ENCODE measurements around the gene FPR3. TPM values are rescaled to one million over a fixed set of nuclear protein-coding genes. Genes with fewer than 3 reads are reported as not detected.
A peak's percentile ranks its signal among the peaks of the same experiment; 100 is the strongest.

The FPR3 gene
- total RNA-seq, 4 donors from 2014 or later = 0.81 to 2.9 (median 2.1) TPM

DNA sequence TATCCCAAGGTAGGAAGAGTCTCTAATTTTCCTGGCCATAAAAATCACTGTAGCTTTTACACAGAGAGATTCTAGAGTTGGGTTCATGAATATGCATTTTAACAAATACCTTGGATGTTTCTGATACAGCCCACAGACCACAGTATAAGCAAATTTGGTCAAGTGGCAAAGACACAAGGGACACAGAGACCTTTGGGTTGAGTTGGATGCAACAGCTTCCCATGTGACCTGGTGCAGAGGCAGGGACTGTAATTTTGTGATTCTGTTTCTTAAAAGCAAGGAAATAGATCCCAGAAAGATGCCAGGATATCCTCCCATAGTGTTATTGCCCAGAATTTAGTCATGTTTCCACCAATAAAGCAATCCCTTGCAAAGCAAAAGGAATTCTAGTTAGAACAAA, 27.0 kb downstream of the FPR3 start:
- Histone ChIP-seq H3K36me3 (no peaks in the 10 kb centered on the region), H3K4me3 (no peak overlapping the region), H3K4me1 (no peaks in the 10 kb centered on the region), H3K27me3 (no peaks in the 10 kb centered on the region), H3K27ac (no peak overlapping the region), H3K9me3 (no peaks in the 10 kb centered on the region)
- TF ChIP-seq, protein P1, sequence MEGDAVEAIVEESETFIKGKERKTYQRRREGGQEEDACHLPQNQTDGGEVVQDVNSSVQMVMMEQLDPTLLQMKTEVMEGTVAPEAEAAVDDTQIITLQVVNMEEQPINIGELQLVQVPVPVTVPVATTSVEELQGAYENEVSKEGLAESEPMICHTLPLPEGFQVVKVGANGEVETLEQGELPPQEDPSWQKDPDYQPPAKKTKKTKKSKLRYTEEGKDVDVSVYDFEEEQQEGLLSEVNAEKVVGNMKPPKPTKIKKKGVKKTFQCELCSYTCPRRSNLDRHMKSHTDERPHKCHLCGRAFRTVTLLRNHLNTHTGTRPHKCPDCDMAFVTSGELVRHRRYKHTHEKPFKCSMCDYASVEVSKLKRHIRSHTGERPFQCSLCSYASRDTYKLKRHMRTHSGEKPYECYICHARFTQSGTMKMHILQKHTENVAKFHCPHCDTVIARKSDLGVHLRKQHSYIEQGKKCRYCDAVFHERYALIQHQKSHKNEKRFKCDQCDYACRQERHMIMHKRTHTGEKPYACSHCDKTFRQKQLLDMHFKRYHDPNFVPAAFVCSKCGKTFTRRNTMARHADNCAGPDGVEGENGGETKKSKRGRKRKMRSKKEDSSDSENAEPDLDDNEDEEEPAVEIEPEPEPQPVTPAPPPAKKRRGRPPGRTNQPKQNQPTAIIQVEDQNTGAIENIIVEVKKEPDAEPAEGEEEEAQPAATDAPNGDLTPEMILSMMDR (IDR thresholded peaks at IDR 0.05) = no peak
- no peak for TF ChIP-seq POLR2AphosphoS5 (IDR thresholded peaks at IDR 0.05)
- TF ChIP-seq EP300 (IDR thresholded peaks at IDR 0.05) = no peak
- no peak for TF ChIP-seq POLR2A (IDR thresholded peaks at IDR 0.05)
- no peak for DNase-seq (ENCODE audit: low spot score in 2 of 2)

DNA sequence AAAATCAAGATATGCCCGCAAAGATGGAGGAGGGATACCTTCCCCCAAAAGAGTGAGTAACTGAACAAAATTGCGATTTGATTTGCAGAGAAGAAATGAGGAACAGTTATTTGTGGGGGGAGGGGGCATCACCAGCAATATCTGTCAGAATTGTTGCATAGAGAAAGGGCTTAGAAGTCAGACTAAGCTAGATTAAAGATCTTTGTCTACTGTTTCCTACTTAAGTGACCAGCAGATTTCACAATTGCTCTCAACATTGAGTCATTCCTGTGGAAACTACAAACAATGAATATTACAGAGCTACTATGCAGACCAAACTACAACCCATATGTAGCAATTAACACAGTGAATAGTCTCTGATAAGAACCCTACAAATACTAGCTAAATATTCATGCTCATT, 27.4 kb downstream of the FPR3 start:
- TF ChIP-seq, protein P1 (IDR thresholded peaks at IDR 0.05) = no peak
- no peak for TF ChIP-seq EP300 (IDR thresholded peaks at IDR 0.05)
- TF ChIP-seq POLR2AphosphoS5 (IDR thresholded peaks at IDR 0.05) = no peak
- no peak for TF ChIP-seq POLR2A (IDR thresholded peaks at IDR 0.05)
- Histone ChIP-seq H3K27ac (no peak overlapping the region), H3K9me3 (no peaks in the 10 kb centered on the region), H3K4me1 (no peaks in the 10 kb centered on the region), H3K27me3 (no peaks in the 10 kb centered on the region), H3K4me3 (no peak overlapping the region), H3K36me3 (no peaks in the 10 kb centered on the region)
- WGBS = 97% methylated on average over 2 of the region's 2 CpGs
- DNase-seq (ENCODE audit: low spot score in 2 of 2) = no peak

DNA sequence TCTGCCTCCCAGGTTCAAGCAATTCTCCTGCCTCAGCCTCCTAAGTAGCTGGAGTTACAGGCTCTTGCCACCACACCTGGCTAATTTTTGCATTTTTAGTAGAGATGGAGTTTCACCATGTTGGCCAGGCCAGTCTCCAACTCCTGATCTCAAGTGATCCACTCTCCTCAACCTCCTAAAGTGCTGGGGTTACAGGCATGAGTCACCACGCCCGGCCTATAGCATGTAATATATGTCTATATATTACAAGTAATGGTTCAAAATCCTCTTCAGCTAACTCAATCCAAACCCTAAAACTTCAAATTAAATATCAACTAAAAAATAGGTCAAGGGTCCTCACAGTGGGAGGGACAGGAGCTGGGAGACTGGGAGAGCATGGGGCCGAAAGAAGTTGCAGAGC, 28.0 kb downstream of the FPR3 start:
- no peaks in the 10 kb centered on the region for H3K4me1 ChIP-seq
- no peak overlapping the region for H3K4me3 ChIP-seq
- WGBS = 96% methylated on average over 3 of the region's 3 CpGs
- no peaks in the 10 kb centered on the region for H3K36me3 ChIP-seq
- H3K27me3 ChIP-seq = no peaks in the 10 kb centered on the region
- TF ChIP-seq, protein P1 (IDR thresholded peaks at IDR 0.05) = no peak
- TF ChIP-seq EP300 (IDR thresholded peaks at IDR 0.05) = no peak
- TF ChIP-seq POLR2AphosphoS5 (IDR thresholded peaks at IDR 0.05) = no peak
- TF ChIP-seq POLR2A (IDR thresholded peaks at IDR 0.05) = no peak
- H3K9me3 ChIP-seq = no peaks in the 10 kb centered on the region
- H3K27ac ChIP-seq = no peak overlapping the region
- DNase-seq (ENCODE audit: low spot score in 2 of 2) = no peak

DNA sequence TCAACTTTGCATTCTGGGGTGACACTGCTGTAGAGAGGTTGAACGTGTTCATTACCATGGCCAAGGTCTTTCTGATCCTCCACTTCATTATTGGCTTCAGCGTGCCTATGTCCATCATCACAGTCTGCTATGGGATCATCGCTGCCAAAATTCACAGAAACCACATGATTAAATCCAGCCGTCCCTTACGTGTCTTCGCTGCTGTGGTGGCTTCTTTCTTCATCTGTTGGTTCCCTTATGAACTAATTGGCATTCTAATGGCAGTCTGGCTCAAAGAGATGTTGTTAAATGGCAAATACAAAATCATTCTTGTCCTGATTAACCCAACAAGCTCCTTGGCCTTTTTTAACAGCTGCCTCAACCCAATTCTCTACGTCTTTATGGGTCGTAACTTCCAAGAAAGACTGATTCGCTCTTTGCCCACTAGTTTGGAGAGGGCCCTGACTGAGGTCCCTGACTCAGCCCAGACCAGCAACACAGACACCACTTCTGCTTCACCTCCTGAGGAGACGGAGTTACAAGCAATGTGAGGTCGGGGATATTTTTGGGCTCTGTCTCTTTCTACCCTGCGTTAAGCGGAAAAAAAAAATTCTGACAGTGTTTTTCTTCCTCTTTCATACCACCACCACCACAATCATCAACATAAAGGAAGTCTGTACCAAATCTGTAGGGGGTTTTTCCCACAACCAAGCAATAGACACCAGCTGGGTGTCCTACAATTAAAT, 29.5 kb downstream of the FPR3 start:
- Histone ChIP-seq H3K36me3 (no peaks in the 10 kb centered on the region), H3K27ac (no peak overlapping the region), H3K4me1 (no peaks in the 10 kb centered on the region), H3K4me3 (no peak overlapping the region), H3K27me3 (no peaks in the 10 kb centered on the region), H3K9me3 (no peaks in the 10 kb centered on the region)
- DNase-seq (ENCODE audit: low spot score in 2 of 2) = no peak
- TF ChIP-seq POLR2AphosphoS5 (IDR thresholded peaks at IDR 0.05) (no peak), EP300 (IDR thresholded peaks at IDR 0.05) (no peak), POLR2A (IDR thresholded peaks at IDR 0.05) (no peak)
- TF ChIP-seq, protein P1 (IDR thresholded peaks at IDR 0.05) = no peak
- 78% methylated on average over 13 of the region's 13 CpGs for WGBS

GRCh38 chr19:51830274-51830673, 35.3 kb downstream of the FPR3 start:
- H3K27me3 ChIP-seq = no peaks in the 10 kb centered on the region
- H3K9me3 ChIP-seq = no peaks in the 10 kb centered on the region
- TF ChIP-seq, protein P1 (IDR thresholded peaks at IDR 0.05) = peak in 1 of 2 donors; percentile 5
- TF ChIP-seq POLR2AphosphoS5 (IDR thresholded peaks at IDR 0.05) (no peak), EP300 (IDR thresholded peaks at IDR 0.05) (no peak)
- H3K27ac ChIP-seq = no peak overlapping the region
- 74% methylated on average over 2 of the region's 2 CpGs for WGBS
- no peaks in the 10 kb centered on the region for H3K36me3 ChIP-seq
- DNase-seq (ENCODE audit: low spot score in 2 of 2) = no peak
- H3K4me3 ChIP-seq = no peak overlapping the region
- H3K4me1 ChIP-seq = no peaks in the 10 kb centered on the region
